ENCODE measurements around the gene STIP1. TPM values are rescaled to one million over a fixed set of nuclear protein-coding genes. Genes with fewer than 3 reads are reported as not detected.
A peak's percentile ranks its signal among the peaks of the same experiment; 100 is the strongest.

STIP1 gene
- total RNA-seq, 2 donors from 2014 or later: 230 to 257 TPM

- no peak for TF ChIP-seq CTCF (conservative IDR thresholded peaks at IDR 0.05)
- Histone ChIP-seq H3K4me1 (ENCODE audit: control insufficient read depth, insufficient read depth, low read length) (peaks cover 4% of the 10 kb centered on the region), H3K36me3 (ENCODE audit: control insufficient read depth, insufficient read depth, low read length) (no peaks in the 10 kb centered on the region), H3K9me3 (ENCODE audit: control insufficient read depth, low read length) (no peaks in the 10 kb centered on the region), H3K27me3 (ENCODE audit: control insufficient read depth, insufficient read depth, low read length, poor library complexity, severe bottlenecking) (no peaks in the 10 kb centered on the region), H3K27ac (ENCODE audit: low read depth, low read length) (no peak within 1 kb of the TSS), H3K4me3 (ENCODE audit: low read length) (peak within 1 kb of the TSS; percentile 78), H3K9ac (ENCODE audit: extremely low read depth, low read length, poor library complexity, severe bottlenecking) (peak within 1 kb of the TSS; percentile 50)
- Mint-ChIP-seq H3K27me3 (ENCODE audit: insufficient read depth) (peaks cover 15% of the 10 kb centered on the region), H3K4me1 (peaks cover 12% of the 10 kb centered on the region), H3K9me3 (peaks cover 6% of the 10 kb centered on the region), H3K4me3 (peak within 1 kb of the TSS; percentile 65), H3K27ac (peak within 1 kb of the TSS; percentile 74), H3K36me3 (ENCODE audit: low read depth) (peaks cover 5% of the 10 kb centered on the region)
- DNase-seq: peak; percentile 93
- WGBS, 2 experiments (ENCODE audit: insufficient coverage in 1 of 2, insufficient read length in 1 of 2): 1% methylated on average over 32 to 92 of the region's 92 CpGs
Observed at GRCh38 chr11:64165842-64166635, 19.9 kb upstream of the STIP1 start, which contains the start of gene MACROD1. MACROD1 (minus strand) TSS chr11:64166113; CDS start chr11:64165994, 119 bp downstream.

DNA sequence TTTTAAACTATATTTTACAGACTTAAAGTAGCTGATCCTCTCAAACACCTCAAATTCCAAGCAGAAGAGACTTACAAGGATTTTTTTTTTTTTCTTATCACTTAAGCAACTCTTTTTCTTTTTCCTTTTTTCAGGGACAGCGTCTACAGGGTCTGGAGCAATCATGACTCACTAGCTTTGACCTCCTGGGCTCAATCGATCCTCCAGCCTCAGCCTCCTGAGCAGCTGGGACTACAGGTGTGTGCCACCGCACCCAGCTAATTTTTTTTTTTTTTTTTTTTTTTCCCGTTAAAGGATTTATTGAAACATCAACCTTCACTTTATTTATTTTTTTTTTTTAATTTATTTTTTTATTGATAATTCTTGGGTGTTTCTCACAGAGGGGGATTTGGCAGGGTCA, 15.6 kb upstream of the STIP1 start:
- TF ChIP-seq CTCF (conservative IDR thresholded peaks at IDR 0.05): no peak
- Histone ChIP-seq H3K36me3 (ENCODE audit: control insufficient read depth, insufficient read depth, low read length) (no peaks in the 10 kb centered on the region), H3K4me3 (ENCODE audit: low read length) (no peak overlapping the region), H3K27ac (ENCODE audit: low read depth, low read length) (no peak overlapping the region), H3K4me1 (ENCODE audit: control insufficient read depth, insufficient read depth, low read length) (no peaks in the 10 kb centered on the region), H3K9me3 (ENCODE audit: control insufficient read depth, low read length) (peaks cover 9% of the 10 kb centered on the region), H3K9ac (ENCODE audit: extremely low read depth, low read length, poor library complexity, severe bottlenecking) (no peak overlapping the region), H3K27me3 (ENCODE audit: control insufficient read depth, insufficient read depth, low read length, poor library complexity, severe bottlenecking) (no peaks in the 10 kb centered on the region)
- Mint-ChIP-seq H3K4me1 (peaks cover 7% of the 10 kb centered on the region), H3K27me3 (ENCODE audit: insufficient read depth) (peaks cover 14% of the 10 kb centered on the region), H3K36me3 (ENCODE audit: low read depth) (peaks cover 3% of the 10 kb centered on the region), H3K9me3 (peaks cover 17% of the 10 kb centered on the region), H3K27ac (no peak overlapping the region), H3K4me3 (no peak overlapping the region)
- 89 to 90% methylated on average over 1 to 2 of the region's 4 CpGs for WGBS, 2 experiments (ENCODE audit: insufficient coverage in 1 of 2, insufficient read length in 1 of 2)
- no peak for DNase-seq

DNA sequence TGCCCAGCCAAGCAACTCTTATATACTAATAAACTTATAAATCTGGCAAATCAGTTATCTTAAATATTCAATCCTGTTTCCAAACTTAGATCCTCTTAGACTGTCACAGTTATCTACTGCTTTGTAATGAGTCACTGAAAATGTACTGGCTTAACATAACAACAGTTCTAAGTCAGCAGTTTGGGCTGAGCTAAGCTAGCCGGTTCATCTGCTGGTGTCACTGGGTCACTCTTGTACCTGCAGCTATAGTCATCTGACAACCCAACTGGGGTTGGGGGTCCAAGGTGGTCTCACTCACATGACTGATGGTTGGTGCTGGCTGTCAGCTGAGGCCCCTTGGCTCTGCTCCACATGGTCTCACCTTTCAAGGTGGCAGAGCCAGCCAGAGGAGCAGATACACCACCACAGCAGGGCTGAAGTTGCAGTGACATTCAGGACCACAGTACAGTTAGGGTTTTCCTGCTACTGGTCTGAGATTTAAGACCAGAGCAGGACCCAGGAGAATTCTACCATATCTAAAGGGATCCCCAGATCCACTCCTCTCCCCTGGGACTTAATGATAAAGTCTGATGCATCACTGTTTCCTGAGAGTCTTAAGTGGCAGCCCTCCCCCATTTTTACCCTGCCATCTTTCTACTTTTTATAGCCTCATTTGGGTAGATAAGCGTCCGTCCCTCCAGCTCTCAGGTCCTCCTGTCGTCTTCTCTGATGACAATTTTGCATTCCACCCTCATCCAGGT, 12.2 kb upstream of the STIP1 start:
- H3K4me1 Mint-ChIP-seq: peaks cover 4% of the 10 kb centered on the region
- 93 to 96% methylated on average over 4 of the region's 4 CpGs for WGBS, 2 experiments (ENCODE audit: insufficient coverage in 1 of 2, insufficient read length in 1 of 2)

More for the DNA sequence above, 12.2 kb upstream of the STIP1 start:
- Histone ChIP-seq H3K27me3 (ENCODE audit: control insufficient read depth, insufficient read depth, low read length, poor library complexity, severe bottlenecking) (no peaks in the 10 kb centered on the region), H3K4me3 (ENCODE audit: low read length) (no peak overlapping the region), H3K4me1 (ENCODE audit: control insufficient read depth, insufficient read depth, low read length) (no peaks in the 10 kb centered on the region), H3K9me3 (ENCODE audit: control insufficient read depth, low read length) (peaks cover 9% of the 10 kb centered on the region), H3K9ac (ENCODE audit: extremely low read depth, low read length, poor library complexity, severe bottlenecking) (no peak overlapping the region), H3K36me3 (ENCODE audit: control insufficient read depth, insufficient read depth, low read length) (no peaks in the 10 kb centered on the region), H3K27ac (ENCODE audit: low read depth, low read length) (no peak overlapping the region)
- H3K27me3 Mint-ChIP-seq (ENCODE audit: insufficient read depth): peaks cover 10% of the 10 kb centered on the region
- H3K27ac Mint-ChIP-seq: no peak overlapping the region
- DNase-seq: no peak
- peaks cover 17% of the 10 kb centered on the region for H3K9me3 Mint-ChIP-seq
- peaks cover 9% of the 10 kb centered on the region for H3K36me3 Mint-ChIP-seq (ENCODE audit: low read depth)
- TF ChIP-seq CTCF (conservative IDR thresholded peaks at IDR 0.05): no peak
- no peak overlapping the region for H3K4me3 Mint-ChIP-seq

Data from endodermal cell (in vitro differentiated cells).